Mammary epithelial cell (primary cell): Measurements from ENCODE around the gene KRT74.

Experiments
- EZH2 ChIP-seq: IDR thresholded peaks from 2 replicates; pipeline ENCODE4 v1.6.1; 2012; ENCODE audit warnings: low read length, inconsistent platforms, borderline replicate concordance
- TF ChIP-seq, protein P1 (sequence below), 2 donors: IDR thresholded peaks in 1 of 2; conservative IDR thresholded peaks in 1 of 2; 2 replicates each; pipeline ENCODE4 v1.5.1; 2011 to 2012; ENCODE audit warnings: inconsistent platforms in 2 of 2, low read length in 2 of 2, mild to moderate bottlenecking in 2 of 2, control low read depth in 1 of 2, low read depth in 1 of 2; ENCODE audit not compliant: insufficient read depth in 1 of 2; ENCODE audit errors: extremely low read depth in 1 of 2

DNA sequence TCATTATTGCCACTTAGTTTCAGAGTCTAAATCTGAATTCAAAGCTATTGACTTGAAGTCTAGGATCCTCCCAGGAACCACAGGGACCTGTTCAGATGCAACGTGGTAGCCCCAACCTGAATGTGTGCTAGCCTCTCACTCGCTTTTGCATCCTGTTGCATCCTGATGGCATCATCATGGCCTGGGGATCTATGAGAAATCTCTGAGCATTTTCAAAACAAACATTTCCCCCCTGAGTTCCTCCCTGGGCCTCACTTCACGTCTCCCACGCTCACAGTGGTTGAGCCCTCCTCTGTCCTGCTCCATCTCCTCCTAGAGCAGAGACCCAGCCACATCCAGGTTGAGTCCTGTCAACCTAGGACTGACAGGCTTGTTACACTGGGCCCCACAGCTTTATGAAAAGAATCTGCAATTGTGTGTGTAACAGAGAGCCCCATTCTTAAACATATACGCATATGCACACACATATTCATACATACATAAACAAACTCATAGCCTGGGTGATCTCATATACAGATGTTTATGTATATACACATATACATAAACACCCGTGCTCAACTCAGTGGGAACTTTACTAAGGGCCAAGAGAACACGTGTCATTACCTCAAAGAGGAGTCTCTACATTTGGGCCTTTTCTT is 33.1 kb upstream of the KRT74 start:
- no peak for TF ChIP-seq EZH2
- TF ChIP-seq, protein P1, sequence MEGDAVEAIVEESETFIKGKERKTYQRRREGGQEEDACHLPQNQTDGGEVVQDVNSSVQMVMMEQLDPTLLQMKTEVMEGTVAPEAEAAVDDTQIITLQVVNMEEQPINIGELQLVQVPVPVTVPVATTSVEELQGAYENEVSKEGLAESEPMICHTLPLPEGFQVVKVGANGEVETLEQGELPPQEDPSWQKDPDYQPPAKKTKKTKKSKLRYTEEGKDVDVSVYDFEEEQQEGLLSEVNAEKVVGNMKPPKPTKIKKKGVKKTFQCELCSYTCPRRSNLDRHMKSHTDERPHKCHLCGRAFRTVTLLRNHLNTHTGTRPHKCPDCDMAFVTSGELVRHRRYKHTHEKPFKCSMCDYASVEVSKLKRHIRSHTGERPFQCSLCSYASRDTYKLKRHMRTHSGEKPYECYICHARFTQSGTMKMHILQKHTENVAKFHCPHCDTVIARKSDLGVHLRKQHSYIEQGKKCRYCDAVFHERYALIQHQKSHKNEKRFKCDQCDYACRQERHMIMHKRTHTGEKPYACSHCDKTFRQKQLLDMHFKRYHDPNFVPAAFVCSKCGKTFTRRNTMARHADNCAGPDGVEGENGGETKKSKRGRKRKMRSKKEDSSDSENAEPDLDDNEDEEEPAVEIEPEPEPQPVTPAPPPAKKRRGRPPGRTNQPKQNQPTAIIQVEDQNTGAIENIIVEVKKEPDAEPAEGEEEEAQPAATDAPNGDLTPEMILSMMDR (conservative IDR thresholded peaks at IDR 0.05 in 1 of 2, IDR thresholded peaks at IDR 0.05 in 1 of 2; ENCODE audit: extremely low read depth in 1 of 2, insufficient read depth in 1 of 2, low read depth in 1 of 2, low read length in 2 of 2): no peak
